KOPT-K1 (cell line): ENCODE data around the gene CLOCK.
"Not testable (repeated sequence)": the region's sequence is repeated elsewhere in the genome, so short reads cannot be mapped to it uniquely, and the experiment has no call there.

ENCODE experiments used
- H3K27ac ChIP-seq: fragments of 200-600 bp; sonication (generic); 2 replicates; pipeline ENCODE4 v1.5.1; 2016; ENCODE audit warnings: antibody characterized with exemption, mild to moderate bottlenecking, low read depth, low read length; ENCODE audit not compliant: poor library complexity, severe bottlenecking
- H3K36me3 ChIP-seq: fragments of 200-600 bp; sonication (generic); 2 replicates; pipeline ENCODE4 v1.5.1; 2017; ENCODE audit warnings: antibody characterized with exemption, mild to moderate bottlenecking, low read length, moderate library complexity; ENCODE audit not compliant: insufficient read depth
- H3K9me3 ChIP-seq: fragments of 200-600 bp; sonication (generic); 2 replicates; pipeline ENCODE4 v1.5.1; 2017; ENCODE audit warnings: antibody characterized with exemption, low read length, mild to moderate bottlenecking; ENCODE audit not compliant: insufficient read depth, poor library complexity, severe bottlenecking

Gene CLOCK

GRCh38 chr4:55546756-55547465 lies at the start of gene CLOCK:
CLOCK (minus strand) TSS chr4:55546909; CDS start chr4:55482785, 64,124 bp downstream.
- no peaks in the 10 kb centered on the region for H3K9me3 ChIP-seq
- H3K36me3 ChIP-seq: no peaks in the 10 kb centered on the region
- peak within 1 kb of the TSS; percentile 76 for H3K27ac ChIP-seq

- Histone ChIP-seq H3K9me3 (no peaks in the 10 kb centered on the region), H3K27ac (no peak within 1 kb of the TSS), H3K36me3 (no peaks in the 10 kb centered on the region)
Measured at GRCh38 chr4:55592014-55592413, 45.3 kb upstream of the CLOCK start, which contains the start of gene PDCL2. PDCL2 (minus strand) TSS chr4:55592245; CDS start chr4:55592109, 136 bp downstream.

GRCh38 chr4:55588160-55588559 lies 41.5 kb upstream of the CLOCK start:
- Histone ChIP-seq H3K36me3 (no peaks in the 10 kb centered on the region), H3K9me3 (no peaks in the 10 kb centered on the region), H3K27ac (no peak overlapping the region)

- H3K9me3 ChIP-seq, H3K27ac ChIP-seq, H3K36me3 ChIP-seq: not testable (repeated sequence)
Measured at GRCh38 chr4:55582773-55583172, 36.1 kb upstream of the CLOCK start.

- H3K27ac ChIP-seq: no peak overlapping the region
- H3K36me3 ChIP-seq: no peaks in the 10 kb centered on the region
- peaks cover 21% of the 10 kb centered on the region for H3K9me3 ChIP-seq
Measured at GRCh38 chr4:55578341-55579010, 31.8 kb upstream of the CLOCK start.

GRCh38 chr4:55575513-55575912 lies 28.8 kb upstream of the CLOCK start:
- Histone ChIP-seq H3K27ac (no peak overlapping the region), H3K36me3 (no peaks in the 10 kb centered on the region), H3K9me3 (peaks cover 21% of the 10 kb centered on the region)

GRCh38 chr4:55574252-55574651 lies 27.5 kb upstream of the CLOCK start:
- H3K36me3 ChIP-seq: no peaks in the 10 kb centered on the region
- no peak overlapping the region for H3K27ac ChIP-seq
- peaks cover 21% of the 10 kb centered on the region for H3K9me3 ChIP-seq

- H3K27ac ChIP-seq: no peak overlapping the region
- H3K9me3 ChIP-seq: peaks cover 4% of the 10 kb centered on the region
- H3K36me3 ChIP-seq: no peaks in the 10 kb centered on the region
Measured at GRCh38 chr4:55571806-55572205, 25.1 kb upstream of the CLOCK start.

- no peaks in the 10 kb centered on the region for H3K36me3 ChIP-seq
Measured at GRCh38 chr4:55568905-55569504, 22.3 kb upstream of the CLOCK start.

GRCh38 chr4:55561889-55562288 lies 15.2 kb upstream of the CLOCK start:
- no peak overlapping the region for H3K27ac ChIP-seq
- H3K36me3 ChIP-seq: no peaks in the 10 kb centered on the region
- H3K9me3 ChIP-seq: no peaks in the 10 kb centered on the region

More at GRCh38 chr4:55568905-55569504, 22.3 kb upstream of the CLOCK start:
- H3K27ac ChIP-seq: no peak overlapping the region
- H3K9me3 ChIP-seq: no peaks in the 10 kb centered on the region

- Histone ChIP-seq H3K27ac (no peak overlapping the region), H3K9me3 (no peaks in the 10 kb centered on the region), H3K36me3 (no peaks in the 10 kb centered on the region)
Measured at GRCh38 chr4:55560096-55560495, 13.4 kb upstream of the CLOCK start.

GRCh38 chr4:55554453-55555030 lies 7.8 kb upstream of the CLOCK start:
- Histone ChIP-seq H3K27ac (no peak overlapping the region), H3K9me3 (no peaks in the 10 kb centered on the region), H3K36me3 (no peaks in the 10 kb centered on the region)

- no peaks in the 10 kb centered on the region for H3K36me3 ChIP-seq
- H3K9me3 ChIP-seq: no peaks in the 10 kb centered on the region
- peak overlapping the region; percentile 58 for H3K27ac ChIP-seq
Measured at GRCh38 chr4:55553441-55554201, 6.9 kb upstream of the CLOCK start.

GRCh38 chr4:55551964-55552363 lies 5.3 kb upstream of the CLOCK start:
- not testable (repeated sequence) for H3K27ac ChIP-seq, H3K9me3 ChIP-seq, H3K36me3 ChIP-seq

GRCh38 chr4:55549888-55550287 lies 3.2 kb upstream of the CLOCK start:
- Histone ChIP-seq H3K9me3 (no peaks in the 10 kb centered on the region), H3K27ac (no peak overlapping the region), H3K36me3 (no peaks in the 10 kb centered on the region)
